GM23338 (cell line): ENCODE measurements around the gene MRPL30. TPM values are rescaled to one million over a fixed set of nuclear protein-coding genes. Genes with fewer than 3 reads are reported as not detected.

Source experiments
- ATAC-seq: fragments of 200-7000 bp; cut with Tn5 transposase; 3 replicates; pipeline ENCODE4 v1.9.1; 2020
- DNase-seq: peaks from one replicate; pipeline ENCODE4 v3.0.0-alpha.2; 2015; ENCODE audit warnings: low spot score
- H2AFZ ChIP-seq: fragments of 200-600 bp; sonication (generic); 2 replicates; pipeline ENCODE4 v1.8.0; 2016; ENCODE audit warnings: antibody characterized with exemption, mild to moderate bottlenecking, moderate library complexity
- H3F3A ChIP-seq: fragments of 200-600 bp; sonication (generic); replicated peaks from 2 replicates; pipeline ENCODE4 v1.8.0; 2017; ENCODE audit warnings: antibody characterized with exemption, mixed run types, low read depth
- H3K27ac ChIP-seq: fragments of 200-600 bp; sonication (generic); 2 replicates; pipeline ENCODE4 v1.6.1; 2016; ENCODE audit warnings: low read depth
- H3K27me3 ChIP-seq: fragments of 200-600 bp; sonication (generic); 2 replicates; pipeline ENCODE4 v1.8.0; 2016; ENCODE audit warnings: mild to moderate bottlenecking, mixed run types, moderate library complexity; ENCODE audit not compliant: insufficient read depth
- H3K36me3 ChIP-seq: fragments of 200-600 bp; sonication (generic); 2 replicates; pipeline ENCODE4 v1.8.0; 2016; ENCODE audit warnings: mild to moderate bottlenecking; ENCODE audit not compliant: insufficient read depth
- H3K4me1 ChIP-seq: fragments of 200-600 bp; sonication (generic); 2 replicates; pipeline ENCODE4 v1.8.0; 2016; ENCODE audit warnings: mild to moderate bottlenecking, moderate library complexity; ENCODE audit not compliant: insufficient read depth
- H3K4me2 ChIP-seq: fragments of 200-600 bp; sonication (generic); 2 replicates; pipeline ENCODE4 v1.7.1; 2017; ENCODE audit warnings: mixed run types
- H3K4me3 ChIP-seq: fragments of 200-600 bp; sonication (generic); 2 replicates; pipeline ENCODE4 v1.6.1; 2016; ENCODE audit warnings: mixed run types
- H3K79me2 ChIP-seq: fragments of 200-600 bp; sonication (generic); replicated peaks from 2 replicates; pipeline ENCODE4 v1.8.0; 2017; ENCODE audit warnings: mild to moderate bottlenecking; ENCODE audit not compliant: insufficient read depth
- H3K9me2 ChIP-seq: fragments of 200-600 bp; sonication (generic); 2 replicates; pipeline ENCODE4 v1.8.0; 2017; ENCODE audit not compliant: insufficient read depth
- H4K20me1 ChIP-seq: fragments of 200-600 bp; sonication (generic); replicated peaks from 2 replicates; pipeline ENCODE4 v1.8.0; 2017; ENCODE audit warnings: mild to moderate bottlenecking; ENCODE audit not compliant: insufficient read depth
- H3K27ac Mint-ChIP-seq: 2 replicates; pipeline ENCODE4 v1.8.0; 2020; ENCODE audit warnings: inconsistent platforms, mild to moderate bottlenecking, moderate library complexity, mixed read lengths
- H3K27me3 Mint-ChIP-seq: 3 replicates; pipeline ENCODE4 v1.8.0; 2022; ENCODE audit warnings: low read depth, mild to moderate bottlenecking, moderate library complexity, mixed read lengths, inconsistent platforms; ENCODE audit not compliant: insufficient read depth, poor library complexity
- H3K36me3 Mint-ChIP-seq: 3 replicates; pipeline ENCODE4 v1.8.0; 2021; ENCODE audit warnings: low read depth, mild to moderate bottlenecking, inconsistent platforms, moderate library complexity, mixed read lengths
- H3K4me1 Mint-ChIP-seq: 3 replicates; pipeline ENCODE4 v1.8.0; 2020; ENCODE audit warnings: mild to moderate bottlenecking, inconsistent platforms, mixed read lengths
- H3K4me3 Mint-ChIP-seq: 3 replicates; pipeline ENCODE4 v1.8.0; 2021; ENCODE audit warnings: moderate library complexity, mild to moderate bottlenecking, inconsistent platforms, mixed read lengths
- H3K9me3 Mint-ChIP-seq: 3 replicates; pipeline ENCODE4 v1.8.0; 2020; ENCODE audit warnings: moderate library complexity, mild to moderate bottlenecking, inconsistent platforms, mixed read lengths
- CREB1 ChIP-seq: fragments of 250-450 bp; sonication (Bioruptor Pico); IDR thresholded peaks from 2 replicates; pipeline ENCODE4 v1.5.0; 2020; ENCODE audit warnings: low read depth, mild to moderate bottlenecking, moderate library complexity
- CTCF ChIP-seq, 2 experiments: fragments of 200-600 bp in 1 of 2; sonication (generic) in 1 of 2; conservative IDR thresholded peaks; 2 replicates each; pipeline versions ENCODE4 v1.5.1 to v1.6.1; 2016 to 2017; ENCODE audit warnings: antibody characterized with exemption in 2 of 2, low read depth in 2 of 2, mild to moderate bottlenecking in 2 of 2, moderate library complexity in 1 of 2
- EZH2 ChIP-seq: fragments of 200-600 bp; sonication (generic); IDR thresholded peaks from one replicate; pipeline ENCODE4 v1.8.0; 2017; ENCODE audit warnings: antibody characterized with exemption, mild to moderate bottlenecking, low read depth; ENCODE audit not compliant: unreplicated experiment
- EZH2phosphoT487 ChIP-seq: fragments of 200-600 bp; sonication (generic); IDR thresholded peaks from one replicate; pipeline ENCODE4 v1.8.1; 2018; ENCODE audit warnings: antibody characterized with exemption; ENCODE audit not compliant: unreplicated experiment
- JUNB ChIP-seq: IDR thresholded peaks from one replicate; pipeline ENCODE4 v1.6.1; 2016; ENCODE audit warnings: antibody characterized with exemption; ENCODE audit not compliant: unreplicated experiment
- NANOG ChIP-seq: IDR thresholded peaks from 2 replicates; pipeline ENCODE4 v1.6.1; 2016; ENCODE audit warnings: antibody characterized with exemption, borderline replicate concordance
- POLR2AphosphoS5 ChIP-seq: IDR thresholded peaks from 2 replicates; pipeline ENCODE4 v1.6.1; 2016; ENCODE audit warnings: antibody characterized with exemption, low read depth
- STAT1 ChIP-seq: IDR thresholded peaks from one replicate; pipeline ENCODE4 v1.6.1; 2016; ENCODE audit warnings: antibody characterized with exemption; ENCODE audit not compliant: unreplicated experiment
- ZNF114 ChIP-seq: fragments of 250-450 bp; sonication (Bioruptor Pico); IDR thresholded peaks from 2 replicates; pipeline ENCODE4 v1.5.0; 2020; ENCODE audit warnings: mild to moderate bottlenecking, moderate library complexity
- ZNF331 ChIP-seq: fragments of 250-450 bp; sonication (Bioruptor Pico); IDR thresholded peaks from 2 replicates; pipeline ENCODE4 v1.5.0; 2020; ENCODE audit warnings: low read depth, mild to moderate bottlenecking, moderate library complexity
- polyA plus RNA-seq: library from polyadenylated mRNA; unstranded; fragments of >200 nt; fragmentation: Nextera tagmentation; extraction: Ambion mirVana; gene quantifications from 2 replicates; pipeline ENCODE4 v1.2.1, GENCODE V29; 2016
- total RNA-seq: library from RNA; depleted of rRNA; stranded (reverse); fragments of >200 nt; shearing (Covaris generic); gene quantifications from 2 replicates; pipeline ENCODE4 v1.2.3, GENCODE V29; 2014
- TF ChIP-seq, protein P1 (sequence below): fragments of 250-450 bp; sonication (Bioruptor Pico); IDR thresholded peaks from 2 replicates; pipeline ENCODE4 v1.5.0; 2020; ENCODE audit warnings: mild to moderate bottlenecking, moderate library complexity
- TF ChIP-seq, protein P2 (sequence below): IDR thresholded peaks from one replicate; pipeline ENCODE4 v1.6.1; 2018; ENCODE audit warnings: antibody characterized with exemption; ENCODE audit not compliant: unreplicated experiment
- TF ChIP-seq, protein P3 (sequence below): IDR thresholded peaks from 2 replicates; pipeline ENCODE4 v1.6.1; 2016; ENCODE audit warnings: antibody characterized with exemption

Gene MRPL30
- total and polyA plus RNA-seq, 2 experiments from 2014 or later: 51.4 to 53.7 TPM

- peaks cover 8% of the 10 kb centered on the region for H3K36me3 ChIP-seq
- Mint-ChIP-seq H3K27me3 (peaks cover 1% of the 10 kb centered on the region), H3K36me3 (peaks cover 57% of the 10 kb centered on the region), H3K9me3 (no peaks in the 10 kb centered on the region; the same call in 2 of the 3 replicates), H3K27ac (no peak overlapping the region), H3K4me1 (peaks cover 5% of the 10 kb centered on the region), H3K4me3 (no peak overlapping the region)
- peaks cover 83% of the 10 kb centered on the region for H3K79me2 ChIP-seq
- no peak overlapping the region for H3K27ac ChIP-seq
- peaks cover 2% of the 10 kb centered on the region; the same call in 1 of the 2 replicates for H3K9me2 ChIP-seq
- peaks cover 10% of the 10 kb centered on the region for H4K20me1 ChIP-seq
- H2AFZ ChIP-seq: no peak overlapping the region
- ATAC-seq (no peak), DNase-seq (no peak)
- H3K4me2 ChIP-seq: no peak overlapping the region
- TF ChIP-seq POLR2AphosphoS5 (no peak), ZNF114 (CRISPR knock-in tag) (no peak), CREB1 (no peak), EZH2phosphoT487 (no peak), NANOG (no peak), JUNB (no peak), EZH2 (no peak), STAT1 (no peak), CTCF (conservative IDR thresholded peaks at IDR 0.05; ENCODE audit: low read depth in 2 of 2) (no peak), ZNF331 (CRISPR knock-in tag) (no peak)
- TF ChIP-seq, protein P1, sequence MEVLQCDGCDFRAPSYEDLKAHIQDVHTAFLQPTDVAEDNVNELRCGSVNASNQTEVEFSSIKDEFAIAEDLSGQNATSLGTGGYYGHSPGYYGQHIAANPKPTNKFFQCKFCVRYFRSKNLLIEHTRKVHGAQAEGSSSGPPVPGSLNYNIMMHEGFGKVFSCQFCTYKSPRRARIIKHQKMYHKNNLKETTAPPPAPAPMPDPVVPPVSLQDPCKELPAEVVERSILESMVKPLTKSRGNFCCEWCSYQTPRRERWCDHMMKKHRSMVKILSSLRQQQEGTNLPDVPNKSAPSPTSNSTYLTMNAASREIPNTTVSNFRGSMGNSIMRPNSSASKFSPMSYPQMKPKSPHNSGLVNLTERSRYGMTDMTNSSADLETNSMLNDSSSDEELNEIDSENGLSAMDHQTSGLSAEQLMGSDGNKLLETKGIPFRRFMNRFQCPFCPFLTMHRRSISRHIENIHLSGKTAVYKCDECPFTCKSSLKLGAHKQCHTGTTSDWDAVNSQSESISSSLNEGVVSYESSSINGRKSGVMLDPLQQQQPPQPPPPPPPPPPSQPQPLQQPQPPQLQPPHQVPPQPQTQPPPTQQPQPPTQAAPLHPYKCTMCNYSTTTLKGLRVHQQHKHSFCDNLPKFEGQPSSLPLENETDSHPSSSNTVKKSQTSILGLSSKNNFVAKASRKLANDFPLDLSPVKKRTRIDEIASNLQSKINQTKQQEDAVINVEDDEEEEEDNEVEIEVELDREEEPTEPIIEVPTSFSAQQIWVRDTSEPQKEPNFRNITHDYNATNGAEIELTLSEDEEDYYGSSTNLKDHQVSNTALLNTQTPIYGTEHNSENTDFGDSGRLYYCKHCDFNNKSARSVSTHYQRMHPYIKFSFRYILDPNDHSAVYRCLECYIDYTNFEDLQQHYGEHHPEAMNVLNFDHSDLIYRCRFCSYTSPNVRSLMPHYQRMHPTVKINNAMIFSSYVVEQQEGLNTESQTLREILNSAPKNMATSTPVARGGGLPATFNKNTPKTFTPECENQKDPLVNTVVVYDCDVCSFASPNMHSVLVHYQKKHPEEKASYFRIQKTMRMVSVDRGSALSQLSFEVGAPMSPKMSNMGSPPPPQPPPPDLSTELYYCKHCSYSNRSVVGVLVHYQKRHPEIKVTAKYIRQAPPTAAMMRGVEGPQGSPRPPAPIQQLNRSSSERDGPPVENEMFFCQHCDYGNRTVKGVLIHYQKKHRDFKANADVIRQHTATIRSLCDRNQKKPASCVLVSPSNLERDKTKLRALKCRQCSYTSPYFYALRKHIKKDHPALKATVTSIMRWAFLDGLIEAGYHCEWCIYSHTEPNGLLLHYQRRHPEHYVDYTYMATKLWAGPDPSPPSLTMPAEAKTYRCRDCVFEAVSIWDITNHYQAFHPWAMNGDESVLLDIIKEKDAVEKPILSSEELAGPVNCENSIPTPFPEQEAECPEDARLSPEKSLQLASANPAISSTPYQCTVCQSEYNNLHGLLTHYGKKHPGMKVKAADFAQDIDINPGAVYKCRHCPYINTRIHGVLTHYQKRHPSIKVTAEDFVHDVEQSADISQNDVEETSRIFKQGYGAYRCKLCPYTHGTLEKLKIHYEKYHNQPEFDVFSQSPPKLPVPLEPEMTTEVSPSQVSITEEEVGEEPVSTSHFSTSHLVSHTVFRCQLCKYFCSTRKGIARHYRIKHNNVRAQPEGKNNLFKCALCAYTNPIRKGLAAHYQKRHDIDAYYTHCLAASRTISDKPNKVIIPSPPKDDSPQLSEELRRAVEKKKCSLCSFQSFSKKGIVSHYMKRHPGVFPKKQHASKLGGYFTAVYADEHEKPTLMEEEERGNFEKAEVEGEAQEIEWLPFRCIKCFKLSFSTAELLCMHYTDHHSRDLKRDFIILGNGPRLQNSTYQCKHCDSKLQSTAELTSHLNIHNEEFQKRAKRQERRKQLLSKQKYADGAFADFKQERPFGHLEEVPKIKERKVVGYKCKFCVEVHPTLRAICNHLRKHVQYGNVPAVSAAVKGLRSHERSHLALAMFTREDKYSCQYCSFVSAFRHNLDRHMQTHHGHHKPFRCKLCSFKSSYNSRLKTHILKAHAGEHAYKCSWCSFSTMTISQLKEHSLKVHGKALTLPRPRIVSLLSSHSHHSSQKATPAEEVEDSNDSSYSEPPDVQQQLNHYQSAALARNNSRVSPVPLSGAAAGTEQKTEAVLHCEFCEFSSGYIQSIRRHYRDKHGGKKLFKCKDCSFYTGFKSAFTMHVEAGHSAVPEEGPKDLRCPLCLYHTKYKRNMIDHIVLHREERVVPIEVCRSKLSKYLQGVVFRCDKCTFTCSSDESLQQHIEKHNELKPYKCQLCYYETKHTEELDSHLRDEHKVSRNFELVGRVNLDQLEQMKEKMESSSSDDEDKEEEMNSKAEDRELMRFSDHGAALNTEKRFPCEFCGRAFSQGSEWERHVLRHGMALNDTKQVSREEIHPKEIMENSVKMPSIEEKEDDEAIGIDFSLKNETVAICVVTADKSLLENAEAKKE (CRISPR knock-in tag): no peak
- TF ChIP-seq, protein P2, sequence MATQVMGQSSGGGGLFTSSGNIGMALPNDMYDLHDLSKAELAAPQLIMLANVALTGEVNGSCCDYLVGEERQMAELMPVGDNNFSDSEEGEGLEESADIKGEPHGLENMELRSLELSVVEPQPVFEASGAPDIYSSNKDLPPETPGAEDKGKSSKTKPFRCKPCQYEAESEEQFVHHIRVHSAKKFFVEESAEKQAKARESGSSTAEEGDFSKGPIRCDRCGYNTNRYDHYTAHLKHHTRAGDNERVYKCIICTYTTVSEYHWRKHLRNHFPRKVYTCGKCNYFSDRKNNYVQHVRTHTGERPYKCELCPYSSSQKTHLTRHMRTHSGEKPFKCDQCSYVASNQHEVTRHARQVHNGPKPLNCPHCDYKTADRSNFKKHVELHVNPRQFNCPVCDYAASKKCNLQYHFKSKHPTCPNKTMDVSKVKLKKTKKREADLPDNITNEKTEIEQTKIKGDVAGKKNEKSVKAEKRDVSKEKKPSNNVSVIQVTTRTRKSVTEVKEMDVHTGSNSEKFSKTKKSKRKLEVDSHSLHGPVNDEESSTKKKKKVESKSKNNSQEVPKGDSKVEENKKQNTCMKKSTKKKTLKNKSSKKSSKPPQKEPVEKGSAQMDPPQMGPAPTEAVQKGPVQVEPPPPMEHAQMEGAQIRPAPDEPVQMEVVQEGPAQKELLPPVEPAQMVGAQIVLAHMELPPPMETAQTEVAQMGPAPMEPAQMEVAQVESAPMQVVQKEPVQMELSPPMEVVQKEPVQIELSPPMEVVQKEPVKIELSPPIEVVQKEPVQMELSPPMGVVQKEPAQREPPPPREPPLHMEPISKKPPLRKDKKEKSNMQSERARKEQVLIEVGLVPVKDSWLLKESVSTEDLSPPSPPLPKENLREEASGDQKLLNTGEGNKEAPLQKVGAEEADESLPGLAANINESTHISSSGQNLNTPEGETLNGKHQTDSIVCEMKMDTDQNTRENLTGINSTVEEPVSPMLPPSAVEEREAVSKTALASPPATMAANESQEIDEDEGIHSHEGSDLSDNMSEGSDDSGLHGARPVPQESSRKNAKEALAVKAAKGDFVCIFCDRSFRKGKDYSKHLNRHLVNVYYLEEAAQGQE: no peak
- TF ChIP-seq, protein P3, sequence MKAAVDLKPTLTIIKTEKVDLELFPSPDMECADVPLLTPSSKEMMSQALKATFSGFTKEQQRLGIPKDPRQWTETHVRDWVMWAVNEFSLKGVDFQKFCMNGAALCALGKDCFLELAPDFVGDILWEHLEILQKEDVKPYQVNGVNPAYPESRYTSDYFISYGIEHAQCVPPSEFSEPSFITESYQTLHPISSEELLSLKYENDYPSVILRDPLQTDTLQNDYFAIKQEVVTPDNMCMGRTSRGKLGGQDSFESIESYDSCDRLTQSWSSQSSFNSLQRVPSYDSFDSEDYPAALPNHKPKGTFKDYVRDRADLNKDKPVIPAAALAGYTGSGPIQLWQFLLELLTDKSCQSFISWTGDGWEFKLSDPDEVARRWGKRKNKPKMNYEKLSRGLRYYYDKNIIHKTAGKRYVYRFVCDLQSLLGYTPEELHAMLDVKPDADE: no peak
- no peaks in the 10 kb centered on the region for H3F3A ChIP-seq
- no peak overlapping the region for H3K4me3 ChIP-seq
- H3K27me3 ChIP-seq: no peaks in the 10 kb centered on the region
- H3K4me1 ChIP-seq: peaks cover 6% of the 10 kb centered on the region
These were observed 6.0 kb downstream of the MRPL30 start for GRCh38 chr2:99187011-99187410.
